Measurements from ENCODE around the gene ARHGAP12.

DNA sequence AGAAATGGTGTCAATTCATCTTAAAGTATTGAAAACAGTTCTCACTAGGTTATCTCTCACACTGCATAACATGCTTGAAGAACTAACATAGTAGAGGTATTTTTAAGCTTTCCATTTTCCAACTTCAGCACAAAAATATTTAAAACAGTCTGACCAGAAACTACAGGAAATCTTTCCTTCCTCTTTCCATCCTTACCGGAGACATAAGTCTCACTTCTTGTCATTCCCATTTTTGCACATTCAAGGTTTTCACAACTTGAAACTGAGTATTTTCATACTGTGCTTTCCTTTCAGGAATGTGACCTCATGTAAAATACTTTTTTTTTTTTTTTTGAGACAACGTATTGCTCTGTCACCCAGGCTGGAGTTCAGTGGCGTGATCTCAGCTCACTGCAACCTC, 45.2 kb downstream of the ARHGAP12 start:
- TF ChIP-seq, protein P1, sequence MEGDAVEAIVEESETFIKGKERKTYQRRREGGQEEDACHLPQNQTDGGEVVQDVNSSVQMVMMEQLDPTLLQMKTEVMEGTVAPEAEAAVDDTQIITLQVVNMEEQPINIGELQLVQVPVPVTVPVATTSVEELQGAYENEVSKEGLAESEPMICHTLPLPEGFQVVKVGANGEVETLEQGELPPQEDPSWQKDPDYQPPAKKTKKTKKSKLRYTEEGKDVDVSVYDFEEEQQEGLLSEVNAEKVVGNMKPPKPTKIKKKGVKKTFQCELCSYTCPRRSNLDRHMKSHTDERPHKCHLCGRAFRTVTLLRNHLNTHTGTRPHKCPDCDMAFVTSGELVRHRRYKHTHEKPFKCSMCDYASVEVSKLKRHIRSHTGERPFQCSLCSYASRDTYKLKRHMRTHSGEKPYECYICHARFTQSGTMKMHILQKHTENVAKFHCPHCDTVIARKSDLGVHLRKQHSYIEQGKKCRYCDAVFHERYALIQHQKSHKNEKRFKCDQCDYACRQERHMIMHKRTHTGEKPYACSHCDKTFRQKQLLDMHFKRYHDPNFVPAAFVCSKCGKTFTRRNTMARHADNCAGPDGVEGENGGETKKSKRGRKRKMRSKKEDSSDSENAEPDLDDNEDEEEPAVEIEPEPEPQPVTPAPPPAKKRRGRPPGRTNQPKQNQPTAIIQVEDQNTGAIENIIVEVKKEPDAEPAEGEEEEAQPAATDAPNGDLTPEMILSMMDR (IDR thresholded peaks at IDR 0.05; ENCODE audit: insufficient read depth, low read length, poor library complexity, severe bottlenecking) = no peak
- no peak for TF ChIP-seq EZH2phosphoT487 (conservative IDR thresholded peaks at IDR 0.05; ENCODE audit: low read length)

Measured in SU-DHL-6 (cell line).